ENCODE data around the gene R3HDM2.
"Not testable (repeated sequence)": the region's sequence is repeated elsewhere in the genome, so short reads cannot be mapped to it uniquely, and the experiment has no call there.

R3HDM2 gene

GRCh38 chr12:57455374-57456144, 24.7 kb upstream of the R3HDM2 start:
- in situ Hi-C loops (cut with MboI; ENCODE audit: low sequenced_read_pairs): loop anchor here (25.0 kb wide), 1 partner anchor 368 kb away; the partner anchor contains the start of genes NAB2 and NEMP1

DNA sequence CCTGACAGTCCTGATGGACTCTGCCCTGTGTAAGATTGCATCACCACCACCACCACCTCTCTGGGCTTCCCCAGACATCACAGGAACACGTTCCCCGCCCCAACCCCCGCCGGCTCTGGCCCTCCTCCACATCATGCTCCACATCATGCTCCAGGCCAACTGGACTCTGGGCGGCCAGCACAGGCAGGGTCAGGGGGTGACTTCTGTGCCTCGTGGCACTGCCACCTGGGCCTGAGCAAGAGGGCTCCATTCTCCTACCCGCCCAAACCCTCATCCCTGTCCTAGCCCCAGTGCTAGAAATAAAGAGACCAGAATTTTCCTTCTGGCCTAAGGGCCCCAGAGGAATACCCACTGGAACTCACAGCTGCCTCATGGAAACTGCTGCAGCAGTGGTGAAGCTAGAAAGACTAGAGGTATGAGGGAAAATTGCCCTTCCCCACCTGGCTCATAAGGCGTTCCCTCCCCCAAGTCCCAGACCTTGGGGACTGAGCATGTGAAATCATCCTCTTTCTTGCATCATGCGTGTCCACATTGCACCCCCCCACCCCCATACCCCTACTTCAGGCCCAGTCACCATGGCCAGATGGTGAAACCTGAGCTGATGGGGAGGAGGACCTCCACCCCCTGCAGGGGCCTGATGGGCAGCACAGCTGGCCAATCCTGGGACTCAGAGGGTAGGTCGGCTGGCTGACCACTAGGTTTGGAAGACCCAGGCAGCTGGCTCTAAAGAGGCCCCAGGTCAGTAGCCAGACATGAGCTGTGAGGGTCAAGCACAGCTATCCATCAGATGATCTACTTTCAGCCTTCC, 23.9 kb upstream of the R3HDM2 start, which contains the start of gene INHBE:
INHBE (plus strand) TSS at position 742 of the 808 bp plus-strand sequence. CDS start 230 bp downstream, outside the sequence.
- in situ Hi-C loops (cut with MboI; ENCODE audit: low sequenced_read_pairs): loop anchor here (25.0 kb wide), 1 partner anchor 367 kb away; the partner anchor contains the start of genes NAB2 and NEMP1

DNA sequence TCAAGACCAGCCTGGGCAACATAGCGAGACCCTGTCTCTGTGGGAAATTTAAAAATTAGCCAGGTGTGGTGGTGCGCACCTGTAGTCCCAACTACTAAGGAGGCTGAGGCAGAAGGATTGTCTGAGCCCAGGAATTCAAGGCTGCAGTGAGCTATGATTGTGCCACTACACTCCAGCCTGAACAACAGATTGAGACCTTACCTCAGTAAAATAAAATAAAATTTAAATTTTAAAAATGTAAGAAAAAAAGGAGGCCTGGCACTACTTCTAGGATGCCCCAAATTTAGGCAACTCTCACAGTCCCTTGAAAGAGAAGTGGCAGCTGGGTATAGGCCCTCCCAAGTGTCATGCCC, 23.3 kb upstream of the R3HDM2 start:
- in situ Hi-C loops (cut with MboI; ENCODE audit: low sequenced_read_pairs): loop anchor here (25.0 kb wide), 1 partner anchor 367 kb away; the partner anchor contains the start of genes NAB2 and NEMP1

GRCh38 chr12:57452937-57453509, 22.2 kb upstream of the R3HDM2 start:
- in situ Hi-C loops (cut with MboI; ENCODE audit: low sequenced_read_pairs): loop anchor here (25.0 kb wide), 1 partner anchor 366 kb away; the partner anchor contains the start of genes NAB2 and NEMP1

DNA sequence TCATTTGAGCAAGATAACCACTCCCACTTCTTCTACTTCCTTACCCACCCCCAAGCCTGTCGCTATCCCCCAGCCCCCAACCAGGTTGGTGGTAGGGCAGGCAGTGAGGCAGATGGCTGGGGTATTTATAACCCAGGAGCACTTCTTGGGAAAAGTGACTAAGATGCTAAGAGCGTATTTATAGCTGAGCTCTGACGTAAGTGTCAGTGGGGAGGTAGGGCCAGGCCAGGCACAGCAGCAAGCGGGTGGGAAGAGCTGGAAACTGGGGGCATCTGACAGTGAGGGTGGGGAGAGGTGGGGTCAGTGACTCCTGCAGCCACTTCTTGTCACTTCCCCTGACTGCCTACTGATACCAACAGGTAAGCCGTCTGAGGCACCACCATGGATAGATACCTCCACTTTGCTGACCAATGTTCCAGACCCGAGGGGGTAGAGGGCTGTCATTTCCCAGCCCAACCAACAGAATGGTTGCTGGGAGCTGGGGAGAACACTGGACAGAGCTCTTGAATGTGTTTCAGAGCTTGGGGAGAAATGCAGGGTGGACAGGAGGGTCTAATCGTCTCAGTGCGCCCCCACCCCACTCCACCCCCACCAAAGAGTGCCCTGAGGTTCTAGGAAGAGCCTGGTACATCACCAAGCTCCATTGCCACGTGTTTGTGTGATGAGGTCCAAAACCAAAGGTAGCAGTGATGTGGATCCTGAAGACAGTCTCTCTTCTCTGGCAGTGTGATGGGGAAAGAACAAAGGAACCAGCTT, 21.5 kb upstream of the R3HDM2 start:
- in situ Hi-C loops (cut with MboI; ENCODE audit: low sequenced_read_pairs): loop anchor here (25.0 kb wide), 1 partner anchor 365 kb away; the partner anchor contains the start of genes NAB2 and NEMP1

DNA sequence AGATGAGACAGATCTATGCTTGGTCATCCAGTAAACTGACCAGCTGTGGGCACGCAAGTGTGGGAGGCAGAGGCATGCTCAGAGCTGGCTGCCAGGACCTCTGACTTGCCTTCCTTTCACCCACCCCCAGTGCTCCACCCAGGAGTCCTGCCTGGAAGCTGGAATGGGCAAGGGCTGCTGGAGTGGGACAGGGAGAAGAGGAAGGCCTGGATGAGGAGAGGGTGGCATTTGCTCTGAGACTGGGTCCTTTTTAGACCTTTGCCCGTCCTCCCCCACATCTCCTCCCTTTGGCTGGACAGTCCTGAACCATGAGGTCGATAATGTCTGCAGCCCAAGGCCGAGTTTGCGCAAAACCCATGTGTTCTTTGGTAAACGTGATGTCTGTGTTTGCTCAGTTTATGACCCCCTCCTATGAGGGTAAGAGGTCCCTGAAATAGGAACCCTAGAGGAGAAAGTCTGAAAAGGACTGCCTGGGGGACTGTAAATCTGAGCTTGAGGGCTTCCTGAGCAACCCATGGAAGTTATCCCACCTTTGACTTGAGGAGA, 20.5 kb upstream of the R3HDM2 start:
- in situ Hi-C loops (cut with MboI; ENCODE audit: low sequenced_read_pairs): loop anchor here (25.0 kb wide), 1 partner anchor 364 kb away; the partner anchor contains the start of genes NAB2 and NEMP1

- in situ Hi-C loops (cut with MboI; ENCODE audit: low sequenced_read_pairs): loop anchor here (25.0 kb wide), 1 partner anchor 363 kb away; the partner anchor contains the start of genes NAB2 and NEMP1
Measured at GRCh38 chr12:57450057-57450456, 19.2 kb upstream of the R3HDM2 start.

GRCh38 chr12:57449375-57449774, 18.5 kb upstream of the R3HDM2 start:
- in situ Hi-C loops (cut with MboI; ENCODE audit: low sequenced_read_pairs): no loop called here

DNA sequence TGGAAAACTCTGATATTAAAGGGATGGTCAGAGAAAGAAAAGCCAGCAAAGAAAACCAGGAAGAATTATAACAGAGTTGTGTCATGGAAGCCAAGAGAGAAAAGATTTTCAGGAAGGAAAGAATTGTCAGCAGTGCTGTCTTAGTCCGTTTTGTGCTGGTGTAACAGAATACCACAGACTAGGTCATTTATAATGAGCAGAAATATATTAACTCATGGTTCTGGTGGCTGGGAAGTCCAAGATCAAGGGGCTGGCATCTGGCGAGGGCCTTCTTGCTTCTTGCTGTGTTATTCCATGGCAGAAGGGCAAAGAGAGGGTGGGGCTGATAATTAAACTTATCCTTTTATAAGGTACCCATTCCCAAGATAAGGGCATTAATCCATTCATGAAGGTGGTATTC, 17.8 kb upstream of the R3HDM2 start:
- in situ Hi-C loops (cut with MboI; ENCODE audit: low sequenced_read_pairs): no loop called here

DNA sequence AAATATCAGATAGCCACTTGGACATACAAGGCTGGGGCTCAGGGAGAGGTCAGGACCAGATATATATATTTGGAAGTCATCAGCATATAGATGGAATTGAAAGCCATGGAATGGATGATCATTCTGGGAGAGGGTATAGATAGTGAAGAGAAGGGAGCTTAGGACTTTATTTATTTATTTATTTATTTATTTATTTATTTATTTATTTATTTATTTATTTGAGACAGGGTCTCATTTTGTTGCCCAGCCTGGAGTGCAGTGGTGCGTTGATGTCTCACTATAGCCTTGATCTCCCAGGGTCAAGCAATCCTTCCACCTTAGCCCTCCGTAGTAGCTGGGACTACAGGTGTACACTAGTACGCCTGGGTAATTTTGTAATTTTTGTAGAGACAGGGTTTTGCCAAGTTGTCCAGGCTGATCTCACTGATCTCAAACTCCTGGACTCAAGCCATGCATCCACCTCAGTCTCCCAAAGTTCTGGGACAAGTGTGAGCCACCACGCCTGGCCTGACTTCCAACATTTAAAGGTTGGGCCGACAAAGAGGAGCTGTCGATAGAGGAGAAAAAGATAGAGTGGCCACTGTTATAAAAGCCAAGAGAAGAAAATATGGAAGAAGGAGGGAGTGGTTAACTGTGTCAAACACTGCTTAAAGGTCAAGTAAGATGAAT, 15.6 kb upstream of the R3HDM2 start:
- in situ Hi-C loops (cut with MboI; ENCODE audit: low sequenced_read_pairs): no loop called here

GRCh38 chr12:57444744-57445143, 13.9 kb upstream of the R3HDM2 start:
- in situ Hi-C loops (cut with MboI; ENCODE audit: low sequenced_read_pairs): no loop called here

- in situ Hi-C loops (cut with MboI; ENCODE audit: low sequenced_read_pairs): not testable (repeated sequence)
Measured at GRCh38 chr12:57444337-57444736, 13.5 kb upstream of the R3HDM2 start.

DNA sequence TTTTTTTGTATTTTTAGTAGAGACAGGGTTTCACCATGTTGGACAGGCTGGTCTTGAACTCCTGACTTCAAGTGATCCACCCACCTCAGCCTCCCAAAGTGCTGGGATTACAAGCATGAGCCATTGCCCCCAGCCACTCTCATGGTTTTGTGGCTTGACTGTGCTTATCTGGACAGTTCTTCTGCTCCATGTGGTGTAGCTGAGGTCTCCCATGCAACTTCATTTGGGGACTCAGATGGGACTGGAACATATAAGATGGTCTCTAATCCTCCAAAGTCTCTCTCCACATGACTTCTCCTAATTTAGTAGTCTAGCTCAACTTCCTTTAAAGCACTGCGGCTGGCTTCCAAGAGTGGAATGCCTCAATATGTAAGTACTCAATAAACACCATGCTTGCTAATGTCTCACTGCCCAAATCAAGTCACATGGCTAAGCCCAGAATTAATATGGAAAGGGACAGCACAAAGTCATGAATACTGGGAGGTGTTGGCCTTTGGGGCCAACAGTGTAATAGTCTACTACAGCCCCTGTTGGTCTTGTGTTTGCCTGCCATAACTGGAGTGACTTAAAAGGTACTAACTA, 11.1 kb upstream of the R3HDM2 start:
- in situ Hi-C loops (cut with MboI; ENCODE audit: low sequenced_read_pairs): no loop called here

GRCh38 chr12:57441393-57441792, 10.6 kb upstream of the R3HDM2 start:
- in situ Hi-C loops (cut with MboI; ENCODE audit: low sequenced_read_pairs): not testable (repeated sequence)

- in situ Hi-C loops (cut with MboI; ENCODE audit: low sequenced_read_pairs): no loop called here
Measured at GRCh38 chr12:57439762-57440266, 9.0 kb upstream of the R3HDM2 start.

GRCh38 chr12:57438400-57438799, 7.6 kb upstream of the R3HDM2 start:
- in situ Hi-C loops (cut with MboI; ENCODE audit: low sequenced_read_pairs): no loop called here

DNA sequence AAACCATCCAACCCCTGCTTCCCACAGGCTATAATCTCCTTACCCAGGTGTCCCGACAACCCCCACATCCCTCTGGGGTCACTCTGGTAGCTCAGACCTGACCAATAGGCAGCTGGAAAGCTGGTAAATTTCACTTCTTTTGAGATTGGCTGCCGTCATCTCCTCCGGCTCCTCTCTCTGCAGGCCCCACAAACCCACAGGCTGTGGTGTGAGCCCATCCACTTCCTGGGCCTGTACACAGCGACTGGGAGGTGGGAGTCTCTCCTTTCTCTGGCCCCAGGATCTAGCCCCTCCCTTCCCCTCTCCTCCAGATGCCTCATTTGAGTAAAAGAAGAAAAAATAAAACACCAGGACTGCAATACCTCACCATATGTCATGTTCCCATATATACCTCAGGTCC, 4.5 kb upstream of the R3HDM2 start:
- in situ Hi-C loops (cut with MboI; ENCODE audit: low sequenced_read_pairs): no loop called here

DNA sequence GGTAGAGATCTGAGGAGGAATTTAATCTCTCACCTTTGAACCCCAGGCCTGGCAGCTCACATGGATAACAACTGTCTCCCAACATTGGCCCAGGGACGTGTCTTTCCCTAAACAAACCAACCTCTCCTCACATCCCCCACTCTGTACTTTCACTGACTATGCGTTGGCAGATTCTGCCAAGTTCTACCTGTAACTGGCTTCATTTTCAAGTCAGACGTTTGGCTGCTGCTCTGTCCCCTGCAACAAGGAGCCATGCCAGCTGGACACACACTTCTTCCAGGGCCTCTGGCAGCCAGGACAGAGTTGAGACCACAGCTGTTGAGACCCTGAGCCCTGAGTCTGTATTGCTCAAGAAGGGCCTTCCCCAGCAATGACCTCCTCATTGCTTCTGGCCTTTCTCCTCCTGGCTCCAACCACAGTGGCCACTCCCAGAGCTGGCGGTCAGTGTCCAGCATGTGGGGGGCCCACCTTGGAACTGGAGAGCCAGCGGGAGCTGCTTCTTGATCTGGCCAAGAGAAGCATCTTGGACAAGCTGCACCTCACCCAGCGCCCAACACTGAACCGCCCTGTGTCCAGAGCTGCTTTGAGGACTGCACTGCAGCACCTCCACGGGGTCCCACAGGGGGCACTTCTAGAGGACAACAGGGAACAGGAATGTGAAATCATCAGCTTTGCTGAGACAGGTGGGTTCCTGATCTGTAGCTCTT, 3.8 kb upstream of the R3HDM2 start, which contains the start of gene INHBC:
INHBC (plus strand) TSS at position 268 of the 707 bp plus-strand sequence; CDS start at position 371, 103 bp downstream.
- in situ Hi-C loops (cut with MboI; ENCODE audit: low sequenced_read_pairs): no loop called here

All from HL-60/S4 treated with phorbol 12-myristate 13-acetate at 8.2 ng/mL for 4 days and 3 days (cell line).